Measurements from ENCODE around the gene NTM. TPM values are rescaled to one million over a fixed set of nuclear protein-coding genes. Genes with fewer than 3 reads are reported as not detected.

Gene NTM
- total and polyA plus RNA-seq, 2 of the 8 experiments (the other 6 are each of a cell fraction or from before 2014, with no cell fraction given): 13.4 to 20.0 TPM

DNA sequence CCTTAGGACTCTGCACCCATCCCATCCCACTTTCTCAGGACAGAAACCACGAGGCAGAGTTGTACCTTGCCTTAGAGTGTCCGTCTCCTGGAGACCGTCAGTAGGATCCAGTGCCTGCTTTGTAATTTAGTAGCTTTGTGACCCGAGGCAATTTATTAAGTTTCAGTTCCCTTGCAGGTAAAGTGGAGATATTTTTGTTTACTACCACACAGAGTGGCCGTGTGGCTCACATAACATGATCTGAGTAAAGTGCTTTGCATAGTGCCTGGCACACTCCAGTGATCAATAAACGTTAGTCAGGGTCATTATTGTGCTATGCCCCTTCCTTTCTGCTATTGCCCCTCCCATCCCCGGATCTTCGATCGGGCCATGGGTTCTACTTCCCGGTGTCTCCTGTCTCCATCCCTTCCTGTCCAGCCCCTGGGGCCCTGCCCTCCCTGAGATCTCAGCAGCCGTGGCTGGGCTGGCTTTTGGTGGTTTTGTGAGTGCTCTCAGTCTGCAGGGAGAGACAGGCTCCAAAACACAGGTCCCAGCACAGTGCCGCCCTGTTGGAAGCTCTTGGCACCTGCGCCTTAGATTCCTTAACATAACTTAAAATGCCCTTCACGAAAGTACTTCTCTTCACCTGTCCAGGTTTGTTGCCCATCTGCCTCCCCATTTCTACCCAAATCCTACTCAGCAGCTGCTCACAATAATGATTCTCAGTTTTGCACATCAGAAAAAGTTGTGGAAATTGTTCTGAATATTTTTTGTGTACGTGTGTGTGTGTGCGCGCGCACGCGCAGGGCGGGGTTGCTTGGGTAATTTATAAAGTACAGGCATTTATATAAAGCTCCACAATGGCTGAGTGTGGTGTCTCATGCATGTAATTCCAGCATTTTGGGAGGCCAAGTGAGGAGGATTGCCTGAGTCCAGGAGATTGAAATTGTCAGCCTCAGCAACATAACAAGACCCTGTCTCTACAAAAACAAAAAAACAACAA is 753.7 kb downstream of the NTM start (continued):
- TF ChIP-seq NANOG (IDR thresholded peaks at IDR 0.05; ENCODE audit: insufficient read depth, low read depth, low read length, poor library complexity, severe bottlenecking): no peak
